SHP77 treated with DMSO at 0.1 percent for 48 hours (cell line): ENCODE results near the gene RTL9.

Source experiments
- DNase-seq: peaks from one replicate; lab custom pipeline; 2025; lab: John Stamatoyannopoulos, UW

Gene RTL9

GRCh38 chrX:110341189-110342035, 17.2 kb upstream of the RTL9 start:
- no peak for DNase-seq

- no peak for DNase-seq
Observed at GRCh38 chrX:110346681-110347080, 12.0 kb upstream of the RTL9 start.

GRCh38 chrX:110359273-110359672, 625 bp downstream of the RTL9 start:
- no peak for DNase-seq

GRCh38 chrX:110363244-110363643, 4.6 kb downstream of the RTL9 start:
- DNase-seq = no peak

- no peak for DNase-seq
Observed at GRCh38 chrX:110373310-110373709, 14.7 kb downstream of the RTL9 start.

GRCh38 chrX:110374559-110374958, 15.9 kb downstream of the RTL9 start:
- DNase-seq = no peak

- no peak for DNase-seq
Observed at GRCh38 chrX:110381216-110381615, 22.6 kb downstream of the RTL9 start.

- DNase-seq = no peak
Observed at GRCh38 chrX:110383414-110383813, 24.8 kb downstream of the RTL9 start.

- no peak for DNase-seq
Observed at GRCh38 chrX:110384490-110384889, 25.8 kb downstream of the RTL9 start.

- no peak for DNase-seq
Observed at GRCh38 chrX:110389570-110389969, 30.9 kb downstream of the RTL9 start.

GRCh38 chrX:110391086-110391485, 32.4 kb downstream of the RTL9 start:
- no peak for DNase-seq

GRCh38 chrX:110394651-110395050, 36.0 kb downstream of the RTL9 start:
- DNase-seq = no peak

GRCh38 chrX:110395877-110396276, 37.2 kb downstream of the RTL9 start:
- no peak for DNase-seq

GRCh38 chrX:110396735-110397134, 38.1 kb downstream of the RTL9 start:
- DNase-seq = no peak

GRCh38 chrX:110397339-110397738, 38.7 kb downstream of the RTL9 start:
- DNase-seq = no peak

GRCh38 chrX:110397904-110398303, 39.3 kb downstream of the RTL9 start:
- no peak for DNase-seq

- no peak for DNase-seq
Observed at GRCh38 chrX:110399497-110399896, 40.8 kb downstream of the RTL9 start.

- no peak for DNase-seq
Observed at GRCh38 chrX:110399966-110400365, 41.3 kb downstream of the RTL9 start.

GRCh38 chrX:110401135-110401534, 42.5 kb downstream of the RTL9 start:
- DNase-seq = no peak

GRCh38 chrX:110402091-110402849, 43.6 kb downstream of the RTL9 start:
- no peak for DNase-seq

GRCh38 chrX:110402850-110403221, 44.2 kb downstream of the RTL9 start:
- no peak for DNase-seq

- DNase-seq = no peak
Observed at GRCh38 chrX:110403441-110404238, 45.0 kb downstream of the RTL9 start.

- DNase-seq = no peak
Observed at GRCh38 chrX:110404376-110404775, 45.7 kb downstream of the RTL9 start.
